Measurements from ENCODE around the gene INHA.

GRCh38 chr2:219538504-219538951, 33.6 kb upstream of the INHA start:
- TF ChIP-seq, protein P1, sequence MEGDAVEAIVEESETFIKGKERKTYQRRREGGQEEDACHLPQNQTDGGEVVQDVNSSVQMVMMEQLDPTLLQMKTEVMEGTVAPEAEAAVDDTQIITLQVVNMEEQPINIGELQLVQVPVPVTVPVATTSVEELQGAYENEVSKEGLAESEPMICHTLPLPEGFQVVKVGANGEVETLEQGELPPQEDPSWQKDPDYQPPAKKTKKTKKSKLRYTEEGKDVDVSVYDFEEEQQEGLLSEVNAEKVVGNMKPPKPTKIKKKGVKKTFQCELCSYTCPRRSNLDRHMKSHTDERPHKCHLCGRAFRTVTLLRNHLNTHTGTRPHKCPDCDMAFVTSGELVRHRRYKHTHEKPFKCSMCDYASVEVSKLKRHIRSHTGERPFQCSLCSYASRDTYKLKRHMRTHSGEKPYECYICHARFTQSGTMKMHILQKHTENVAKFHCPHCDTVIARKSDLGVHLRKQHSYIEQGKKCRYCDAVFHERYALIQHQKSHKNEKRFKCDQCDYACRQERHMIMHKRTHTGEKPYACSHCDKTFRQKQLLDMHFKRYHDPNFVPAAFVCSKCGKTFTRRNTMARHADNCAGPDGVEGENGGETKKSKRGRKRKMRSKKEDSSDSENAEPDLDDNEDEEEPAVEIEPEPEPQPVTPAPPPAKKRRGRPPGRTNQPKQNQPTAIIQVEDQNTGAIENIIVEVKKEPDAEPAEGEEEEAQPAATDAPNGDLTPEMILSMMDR (IDR thresholded peaks at IDR 0.05; ENCODE audit: low read depth, low read length, missing input control): no peak
- TF ChIP-seq TAF1 (conservative IDR thresholded peaks at IDR 0.05): no peak
- TF ChIP-seq, protein P2, sequence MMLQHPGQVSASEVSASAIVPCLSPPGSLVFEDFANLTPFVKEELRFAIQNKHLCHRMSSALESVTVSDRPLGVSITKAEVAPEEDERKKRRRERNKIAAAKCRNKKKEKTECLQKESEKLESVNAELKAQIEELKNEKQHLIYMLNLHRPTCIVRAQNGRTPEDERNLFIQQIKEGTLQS (IDR thresholded peaks at IDR 0.05): no peak
- TF ChIP-seq REST (IDR thresholded peaks at IDR 0.05): no peak
- no peak for TF ChIP-seq YY1 (IDR thresholded peaks at IDR 0.05)
- TF ChIP-seq RAD21 (IDR thresholded peaks at IDR 0.05): no peak
